Stimulated activated CD8-positive, alpha-beta memory T cell treated with anti-CD3 and anti-CD28 coated beads, Interleukin-15, amount 100 ng/mL, for 4 hours (primary cell): ENCODE results near the gene AKAP12.

Experiments used
- DNase-seq, 2 donors: peaks; one replicate each; pipeline ENCODE4 v3.0.0-alpha.2; 2020; ENCODE audit warnings: low read depth in 2 of 2

The AKAP12 gene

DNA sequence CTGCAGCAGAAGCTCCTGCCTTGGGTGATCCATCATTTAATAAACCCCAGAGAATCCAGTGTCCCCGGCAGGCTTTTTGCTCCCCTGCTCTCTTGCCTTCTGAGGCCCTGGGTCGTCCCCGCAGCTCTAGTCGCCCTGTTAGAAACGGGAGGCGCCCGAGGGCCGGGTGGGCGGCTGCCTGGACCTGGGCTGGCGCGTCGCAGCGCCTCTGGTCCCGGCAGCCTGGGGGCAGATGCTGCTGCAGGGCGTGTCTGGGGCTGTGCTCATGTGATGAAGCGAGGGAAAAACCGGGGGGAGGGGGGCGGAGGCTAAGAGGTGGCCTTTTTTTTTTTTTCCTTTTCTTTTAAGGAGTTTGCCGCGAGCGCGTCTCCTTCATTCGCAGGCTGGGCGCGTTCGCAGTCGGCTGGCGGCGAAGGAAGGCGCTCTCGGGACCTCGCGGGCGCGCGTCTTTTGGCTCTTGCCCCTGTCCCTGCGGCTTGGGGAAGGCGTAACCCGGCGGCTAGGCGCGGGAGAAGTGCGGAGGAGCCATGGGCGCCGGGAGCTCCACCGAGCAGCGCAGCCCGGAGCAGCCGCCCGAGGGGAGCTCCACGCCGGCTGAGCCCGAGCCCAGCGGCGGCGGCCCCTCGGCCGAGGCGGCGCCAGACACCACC, 394 bp downstream of the AKAP12 start:
- DNase-seq, result peak in 1 of 2 donors; percentile 5

DNA sequence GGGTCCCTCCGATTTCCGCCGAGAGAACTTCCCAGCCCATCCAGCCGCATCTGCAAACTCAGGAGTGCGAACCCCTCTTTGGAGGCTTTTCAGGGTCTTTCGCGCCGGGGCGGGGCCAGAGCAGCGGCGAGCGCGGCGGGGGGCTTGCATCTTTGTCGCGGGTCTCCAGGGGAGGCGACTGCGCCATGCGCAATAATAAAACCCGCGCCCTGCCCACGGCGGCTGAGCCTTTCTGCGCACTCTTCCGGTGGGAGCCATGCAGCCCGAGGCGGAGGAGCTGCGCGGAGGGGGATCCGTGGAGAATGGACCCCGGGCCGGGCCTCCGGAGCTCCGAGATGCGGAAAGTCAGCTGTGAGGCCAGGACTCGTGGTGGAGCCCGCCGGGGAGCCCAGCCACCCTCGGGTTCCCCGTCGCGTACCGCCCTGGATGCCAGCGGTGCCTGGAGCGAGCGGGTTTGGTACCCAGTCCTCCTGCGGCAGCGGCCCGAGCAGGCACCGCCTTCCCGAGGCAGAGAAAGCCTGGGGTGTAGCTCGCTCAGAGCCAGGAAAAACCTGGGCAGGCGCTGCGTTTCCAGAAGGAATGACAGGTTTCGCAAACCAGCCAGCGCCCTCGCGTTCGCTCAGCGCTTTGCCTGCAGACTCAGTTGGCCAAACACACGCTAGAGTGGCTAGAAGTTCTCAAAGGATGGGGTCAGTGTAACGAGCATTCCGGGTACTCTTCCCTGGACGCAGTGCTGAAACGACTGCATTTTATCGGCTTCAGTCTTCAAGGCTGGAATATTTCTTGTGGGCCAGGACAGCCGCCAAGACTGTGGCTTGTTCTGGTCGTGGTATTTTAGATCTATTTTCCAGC, 1.2 kb downstream of the AKAP12 start:
- DNase-seq, result no peak

DNA sequence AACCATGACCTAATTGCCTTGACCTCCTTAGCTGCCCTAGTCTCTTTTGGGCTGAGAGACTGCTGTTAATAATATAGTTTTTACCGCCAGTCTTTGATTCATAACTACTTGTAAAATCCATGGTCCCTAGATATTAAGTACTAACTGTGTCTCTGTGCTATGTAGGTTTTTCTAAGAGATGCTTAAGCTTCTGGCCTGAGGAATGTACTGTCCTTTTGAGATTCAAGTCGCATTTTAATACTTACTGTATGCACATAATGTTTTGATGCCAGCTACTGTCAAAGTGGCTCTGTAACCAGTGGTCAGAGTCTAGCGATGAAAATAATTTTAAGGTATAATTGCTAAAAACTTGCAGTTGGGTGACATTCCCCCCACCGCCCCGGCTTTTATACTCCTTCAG, 2.1 kb downstream of the AKAP12 start:
- DNase-seq, result no peak

DNA sequence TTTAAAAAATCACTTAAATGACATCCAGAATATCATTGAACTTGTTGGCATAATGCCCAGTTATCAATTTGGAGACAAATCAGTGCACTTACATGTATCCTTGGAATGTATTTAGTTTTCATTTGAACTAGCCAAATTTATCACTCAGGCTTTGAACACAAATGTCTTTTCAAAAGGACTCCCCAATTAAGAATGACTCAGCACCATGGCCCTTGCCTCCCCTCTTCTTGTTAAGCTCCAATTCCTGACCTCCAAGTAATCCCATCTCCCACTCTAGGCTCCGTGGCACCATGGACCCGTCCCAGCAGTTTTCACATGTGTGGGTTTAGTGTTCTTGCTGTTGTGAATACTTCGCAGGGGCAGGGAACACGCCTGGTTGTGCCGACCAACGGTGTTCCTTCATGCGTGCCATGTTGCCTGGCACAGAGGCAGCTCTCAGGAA, 2.7 kb downstream of the AKAP12 start:
- no peak for DNase-seq

DNA sequence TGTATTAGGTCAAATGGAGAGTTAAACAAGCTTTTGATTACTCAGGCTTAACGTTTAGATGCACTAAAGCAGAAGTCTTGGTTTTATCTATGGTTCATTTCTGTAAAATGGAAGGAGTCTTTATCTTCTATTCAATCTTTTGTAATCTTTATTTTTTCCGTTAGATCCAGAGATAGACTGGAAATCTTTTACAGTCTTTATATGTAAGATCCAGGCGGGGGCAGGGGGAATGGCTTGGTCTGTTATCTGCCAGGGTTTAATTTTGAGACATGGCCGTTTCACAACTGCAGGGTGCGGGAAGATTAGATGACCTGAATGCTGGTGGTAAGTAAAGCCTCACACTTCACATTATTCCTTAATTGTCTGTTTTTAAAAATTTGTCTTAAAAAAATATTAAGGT, 3.7 kb downstream of the AKAP12 start:
- no peak for DNase-seq

DNA sequence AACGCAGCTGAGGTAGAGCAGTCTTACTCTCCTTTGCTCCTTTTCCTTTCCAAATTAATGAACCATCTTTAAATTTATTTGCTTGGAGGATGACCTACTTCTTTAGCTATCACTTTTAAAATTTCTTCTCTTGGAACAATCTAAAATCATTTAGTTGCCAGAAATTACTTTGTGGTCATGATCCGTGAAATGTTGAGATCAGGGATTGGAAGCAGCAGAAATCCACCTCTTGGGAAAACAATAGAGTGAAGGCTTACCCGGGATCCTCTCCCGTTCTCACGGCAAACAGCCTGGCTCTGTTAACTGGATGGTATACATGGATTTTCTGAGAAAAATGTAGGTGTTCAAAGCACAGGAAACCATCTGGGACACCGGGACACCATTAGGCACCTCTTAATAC, 7.7 kb downstream of the AKAP12 start:
- no peak for DNase-seq

DNA sequence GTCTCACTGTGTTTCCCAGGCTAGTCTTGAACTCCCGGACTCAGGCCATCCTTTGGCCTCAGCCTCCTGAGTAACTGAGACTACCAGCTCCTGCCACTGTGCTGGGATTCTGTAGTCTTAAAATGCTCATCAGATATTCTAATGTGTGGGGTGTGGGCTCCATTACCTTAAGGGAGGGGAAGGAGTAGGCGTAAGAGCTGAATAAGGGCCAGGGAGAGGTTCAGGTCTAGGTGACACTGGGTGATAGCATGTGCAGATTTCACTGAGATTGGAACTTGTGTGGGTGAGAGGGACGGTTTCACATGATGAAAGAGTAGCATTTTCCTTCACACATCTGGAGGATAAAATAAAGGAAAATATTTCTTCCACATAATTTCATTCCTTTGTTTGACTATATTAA, 8.5 kb downstream of the AKAP12 start:
- DNase-seq, result no peak

DNA sequence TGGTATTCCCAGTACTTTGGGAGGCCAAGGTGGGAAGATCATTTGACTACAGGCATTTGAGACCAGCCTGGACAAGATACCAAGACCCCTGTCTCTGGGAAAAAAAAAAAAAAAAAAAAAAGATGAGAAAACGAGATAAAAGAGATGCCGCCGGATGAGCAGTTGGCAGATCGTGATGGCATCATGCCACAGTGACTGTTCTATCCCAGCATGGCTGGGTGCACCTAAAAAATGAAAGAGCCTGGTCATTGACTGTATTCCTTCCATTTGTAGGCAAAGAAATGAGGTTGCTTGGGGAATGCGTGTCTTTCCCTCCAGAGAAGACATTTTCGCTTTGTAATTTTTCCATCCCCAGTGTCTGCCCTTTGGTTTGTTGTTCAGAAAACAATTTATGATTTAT, 12.9 kb downstream of the AKAP12 start:
- no peak for DNase-seq

DNA sequence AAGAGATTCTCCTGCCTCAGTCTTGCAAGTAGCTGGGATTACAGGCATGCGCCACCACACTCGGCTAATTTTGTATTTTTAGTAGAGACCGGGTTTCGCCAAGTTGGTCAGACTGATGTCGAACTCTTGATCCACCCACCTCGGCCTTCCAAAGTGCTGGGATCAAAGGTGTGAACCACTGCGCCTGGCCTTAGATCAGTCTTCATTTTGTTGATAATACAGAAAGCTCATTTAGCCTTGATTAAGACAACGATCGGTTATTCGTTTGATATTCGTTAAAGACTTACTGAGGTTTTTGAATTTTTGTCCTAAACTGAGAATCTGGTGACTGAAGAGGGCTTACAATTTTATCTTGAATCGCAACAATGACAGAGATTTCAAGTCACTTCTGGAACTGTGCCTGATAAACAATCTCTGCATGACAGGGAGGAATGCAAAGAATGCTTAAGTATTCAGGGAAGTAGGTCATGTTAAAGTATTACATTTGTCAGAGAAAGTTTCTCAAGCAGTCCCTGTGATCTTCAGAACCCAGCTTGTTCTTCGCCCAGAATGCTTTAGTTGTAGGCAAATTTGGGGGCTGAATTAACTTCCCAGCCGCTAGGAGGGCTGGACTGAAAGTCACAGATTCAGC, 14.8 kb downstream of the AKAP12 start:
- no peak for DNase-seq

DNA sequence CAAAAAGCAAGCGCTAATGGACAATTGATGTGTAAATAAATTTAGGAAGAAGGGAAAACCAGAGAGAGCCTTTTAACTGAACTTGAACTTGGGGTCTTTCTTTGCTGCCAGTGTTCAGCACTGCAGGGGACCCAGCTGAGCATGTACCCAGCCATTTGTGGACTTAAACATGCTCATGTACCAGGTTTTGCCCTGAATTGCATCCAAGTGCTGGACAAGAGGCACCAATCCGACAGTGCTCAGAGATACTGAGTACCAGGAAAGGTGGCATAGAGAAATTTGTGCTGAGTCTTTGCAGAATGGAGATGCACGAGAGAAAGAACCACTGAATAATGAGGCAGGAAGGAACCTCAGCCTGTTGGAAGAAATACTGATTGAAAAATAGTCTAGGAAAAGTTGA, 16.0 kb downstream of the AKAP12 start:
- no peak for DNase-seq

DNA sequence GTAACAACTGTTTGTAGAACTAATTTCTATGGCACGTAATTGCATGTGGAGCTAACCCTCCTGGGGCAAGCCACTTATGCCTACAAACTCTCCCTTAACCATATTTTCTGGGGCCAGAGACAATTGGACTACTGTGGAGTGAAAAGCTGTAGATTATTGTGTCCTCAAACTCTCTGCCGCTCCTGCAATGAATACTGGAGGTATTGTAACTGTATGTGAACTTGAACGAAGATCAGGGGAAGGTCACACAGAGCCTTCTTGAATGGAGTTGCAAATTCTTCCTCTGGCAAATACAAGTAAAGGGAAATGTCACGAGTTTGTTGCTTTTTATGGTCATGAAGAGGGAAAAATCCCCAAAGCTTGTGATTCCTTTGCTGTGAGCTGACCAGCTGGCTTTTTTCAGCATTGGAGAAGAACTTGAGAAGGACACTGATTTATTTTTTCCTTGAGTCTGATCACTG, 18.2 kb downstream of the AKAP12 start:
- no peak for DNase-seq

DNA sequence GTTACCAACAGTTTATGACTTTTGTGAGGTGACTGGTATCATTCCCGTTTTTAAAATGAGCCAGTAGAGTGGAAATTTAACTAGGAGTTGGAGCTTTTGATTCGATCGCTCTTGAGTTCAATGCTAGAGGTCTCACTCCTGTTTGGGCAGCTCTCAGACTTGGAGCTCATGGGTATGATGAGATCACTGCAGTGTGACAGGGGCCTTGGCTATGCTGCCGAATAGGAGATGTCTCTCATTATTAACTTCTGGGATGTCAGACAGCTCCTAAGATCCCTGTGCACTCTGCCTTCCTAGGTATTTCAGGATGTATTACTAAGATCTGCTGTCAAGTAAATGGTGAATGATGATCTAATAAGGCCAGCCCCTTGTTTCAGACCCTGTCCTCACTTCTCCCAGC, 20.4 kb downstream of the AKAP12 start:
- no peak for DNase-seq

DNA sequence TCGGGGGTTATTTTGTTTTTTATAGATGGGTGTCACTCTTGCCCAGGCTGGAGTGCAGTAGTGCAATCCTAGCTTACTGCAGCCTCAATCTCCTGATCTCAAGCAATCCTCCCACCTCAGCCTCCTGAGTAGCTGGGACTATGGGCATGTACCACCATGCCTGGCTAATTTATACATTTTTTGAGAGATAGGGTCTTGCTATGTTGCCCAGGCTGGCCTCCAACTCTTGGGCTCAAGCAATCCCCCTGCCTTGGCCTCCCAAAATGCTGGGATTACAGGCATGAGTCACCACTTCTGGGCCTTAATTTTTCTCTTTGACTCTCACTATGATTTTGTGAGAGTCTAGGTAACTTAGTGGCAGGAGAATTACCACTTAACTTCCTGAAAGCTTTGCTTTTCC, 23.3 kb downstream of the AKAP12 start:
- DNase-seq, result no peak

DNA sequence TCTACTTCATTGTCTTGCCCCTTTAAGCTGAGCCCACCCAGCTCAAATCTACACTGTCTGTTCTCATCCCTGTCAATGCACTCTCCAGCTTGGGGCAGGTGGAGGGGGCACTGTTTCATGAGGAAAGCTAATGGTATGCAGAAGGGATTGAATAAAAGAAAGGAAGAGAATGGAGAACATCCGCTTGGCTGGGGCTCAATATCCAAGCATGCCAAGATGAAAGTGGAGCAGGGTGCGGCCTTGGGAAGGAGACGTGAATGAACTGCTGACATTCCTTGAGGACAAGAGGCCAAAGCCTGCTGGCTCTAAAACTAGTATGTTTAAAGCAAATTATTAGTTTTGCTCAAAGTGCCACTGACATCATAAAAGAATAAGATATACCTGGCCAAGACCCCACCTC, 24.2 kb downstream of the AKAP12 start:
- DNase-seq, result no peak

DNA sequence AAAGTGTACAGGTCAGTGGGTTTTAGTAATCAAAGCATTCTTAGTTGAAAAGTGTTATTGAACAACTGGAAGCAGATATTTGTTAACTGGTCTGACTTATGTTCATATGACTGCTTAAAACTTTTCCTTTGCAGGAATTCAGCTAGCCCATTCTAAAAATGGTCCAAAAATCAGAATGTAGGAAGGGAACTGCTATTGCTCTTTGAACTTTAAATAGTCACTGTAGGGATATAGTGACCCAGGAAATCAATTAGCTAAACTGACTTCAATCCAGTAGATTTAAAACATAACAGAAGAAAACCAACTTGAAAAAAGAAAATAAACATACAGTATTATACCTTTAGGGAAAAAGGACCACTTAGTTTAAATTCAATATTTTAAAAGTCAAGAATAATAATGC, 25.5 kb downstream of the AKAP12 start:
- DNase-seq, result no peak

DNA sequence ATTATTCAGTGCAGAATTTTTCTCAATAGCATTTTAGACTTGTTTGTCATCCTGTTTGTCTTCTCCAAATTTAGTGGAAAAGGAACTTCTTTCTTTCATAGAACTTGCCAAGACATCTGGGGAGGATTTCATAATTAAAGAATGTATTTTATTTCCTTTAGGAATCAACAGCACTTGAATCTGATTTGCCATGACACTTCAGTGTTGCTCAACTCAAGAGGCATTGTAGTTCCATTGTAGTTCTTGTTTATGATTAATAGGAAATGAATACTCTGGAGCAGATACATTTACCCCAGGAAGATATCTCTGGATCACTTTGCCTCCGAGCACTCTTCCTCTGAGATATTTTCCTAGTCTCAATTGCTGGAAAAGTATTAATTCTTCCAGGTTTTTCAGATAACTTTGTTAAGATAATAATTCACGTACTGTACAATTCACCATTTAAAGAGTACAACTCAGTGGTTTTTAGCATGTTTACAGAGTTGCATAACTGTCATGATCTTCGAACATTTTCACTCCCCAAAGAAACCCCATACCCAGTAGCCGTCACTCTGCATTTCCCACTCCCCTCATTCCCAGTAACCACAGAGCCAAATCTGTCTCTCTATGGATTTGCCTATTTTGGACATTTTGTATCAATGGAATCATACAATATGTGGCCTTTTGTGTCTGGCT, 29.7 kb downstream of the AKAP12 start:
- no peak for DNase-seq

DNA sequence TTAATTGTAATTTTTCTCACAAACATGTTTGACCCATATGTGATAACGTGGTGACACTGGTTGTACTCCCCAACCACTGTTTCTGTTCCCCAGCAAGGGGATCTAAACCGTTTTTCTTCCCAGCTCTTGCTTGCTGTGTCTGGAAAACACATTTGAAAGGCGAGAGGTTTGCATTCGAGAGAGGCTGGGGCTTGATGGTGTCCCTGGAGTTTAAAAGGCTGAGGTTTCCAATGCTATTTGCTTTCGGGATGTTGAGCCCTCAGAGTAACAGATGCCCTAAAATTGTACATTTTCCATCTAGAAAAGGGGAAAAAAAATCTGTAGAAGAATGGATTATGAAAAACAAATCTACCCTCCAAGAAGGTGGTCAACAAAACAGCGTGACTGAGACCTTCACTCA, 35.4 kb downstream of the AKAP12 start:
- DNase-seq, result no peak

DNA sequence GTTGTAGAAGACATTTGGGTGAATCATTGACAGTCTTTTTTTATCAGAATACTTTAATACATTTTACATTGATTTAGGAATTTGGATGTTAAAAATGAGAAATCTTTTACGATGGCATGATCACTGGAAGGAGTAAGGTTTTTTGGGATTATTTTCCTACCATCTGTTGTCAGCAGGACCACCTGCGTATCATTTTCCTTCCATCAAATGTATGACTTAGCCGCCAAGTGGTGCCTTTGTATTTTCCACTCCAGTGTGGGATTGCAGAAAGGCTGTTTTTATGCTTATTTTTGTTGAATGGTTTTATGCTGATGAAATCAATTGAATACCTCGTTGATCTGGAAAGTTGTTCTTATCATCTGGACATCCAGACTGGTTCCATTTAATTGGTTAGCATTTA, 35.8 kb downstream of the AKAP12 start:
- no peak for DNase-seq

DNA sequence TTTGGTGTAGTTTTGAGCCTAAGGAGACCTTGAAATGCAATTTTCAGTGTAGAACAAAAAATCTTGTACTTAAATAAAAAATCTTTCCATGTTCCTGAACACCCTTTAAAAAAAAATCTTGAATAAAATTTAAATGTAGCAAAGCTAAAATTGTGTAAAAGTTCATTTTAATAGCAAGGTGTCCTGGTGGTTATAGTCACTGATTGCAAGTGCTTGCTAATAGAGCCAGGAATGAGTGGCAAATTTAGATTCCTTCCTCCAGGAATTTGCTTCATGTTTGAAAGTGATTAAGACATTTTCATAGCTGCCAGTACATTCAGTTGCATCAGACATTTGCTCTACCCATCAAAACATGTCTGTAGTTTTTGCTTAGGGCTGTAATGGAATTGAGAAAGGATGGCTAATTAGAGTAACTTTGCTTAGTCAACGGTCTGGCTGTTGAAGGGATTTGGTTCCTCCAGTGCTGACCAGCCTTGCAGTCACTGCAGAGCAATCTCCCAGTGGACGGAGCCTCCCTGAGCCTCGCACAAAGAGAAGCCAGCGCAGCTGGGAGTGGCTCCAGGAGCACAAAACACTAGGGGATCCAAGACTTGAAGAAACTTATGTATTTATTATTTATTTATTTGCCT, 36.5 kb downstream of the AKAP12 start:
- DNase-seq, result no peak

DNA sequence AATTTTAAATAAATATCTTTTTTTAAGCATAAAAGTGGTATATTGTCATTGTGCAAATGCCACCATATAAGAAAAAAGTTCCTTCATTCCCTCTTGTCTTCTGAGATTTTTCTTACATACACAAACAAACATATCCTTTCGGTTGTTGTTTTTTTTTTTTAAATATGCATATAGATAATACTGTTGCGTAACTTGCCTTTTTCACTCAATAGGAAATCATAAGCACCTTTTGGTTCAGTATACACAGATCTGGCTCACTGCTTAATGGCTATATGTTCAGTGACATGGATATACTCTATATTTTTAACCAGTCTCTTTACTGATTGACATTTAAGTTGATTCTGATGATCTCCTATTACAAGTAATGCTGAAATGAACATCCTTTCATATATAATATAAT, 40.1 kb downstream of the AKAP12 start:
- DNase-seq, result no peak

DNA sequence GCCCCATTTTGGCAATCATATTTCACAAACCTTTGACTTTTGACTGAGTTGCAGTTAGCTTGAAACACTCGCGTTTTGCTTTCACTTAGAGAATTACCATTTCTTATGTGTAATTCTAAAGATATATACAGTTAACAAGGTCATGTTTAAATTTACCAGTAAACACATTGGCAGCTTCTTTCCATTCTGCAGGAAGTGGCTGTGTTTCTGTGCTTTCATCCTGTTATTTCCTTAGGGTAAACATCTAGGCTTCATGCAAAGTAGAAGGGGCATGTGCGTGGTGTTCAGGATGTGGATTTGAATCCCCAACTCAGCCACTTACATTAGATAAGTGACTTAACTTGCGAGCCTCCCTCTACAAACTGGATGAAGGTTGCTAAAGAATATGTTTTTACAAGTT, 41.1 kb downstream of the AKAP12 start:
- DNase-seq, result no peak

DNA sequence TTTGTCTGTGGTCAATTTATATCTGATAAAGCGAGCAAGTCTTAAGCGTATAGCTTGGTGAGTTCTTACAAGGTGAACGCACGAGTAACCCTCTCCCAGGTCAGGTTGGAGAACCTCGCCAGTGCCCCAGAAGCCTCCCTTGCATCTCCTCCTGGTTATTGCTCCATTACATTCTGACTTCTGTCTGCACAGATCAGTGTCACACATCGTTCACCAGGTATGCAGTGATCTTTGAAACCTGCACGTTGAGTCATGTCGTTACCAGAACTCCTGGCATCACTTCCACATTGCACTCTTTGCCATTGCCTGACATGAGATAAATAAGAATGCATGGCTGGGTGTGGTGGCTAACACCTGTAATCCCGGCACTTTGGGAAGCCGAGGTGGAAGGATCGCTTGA, 44.2 kb downstream of the AKAP12 start:
- DNase-seq, result no peak
